HG03045 (cell line): ENCODE data around the gene TMEM60.
A peak's percentile ranks its signal among the peaks of the same experiment; 100 is the strongest.
"Not testable (repeated sequence)": the region's sequence is repeated elsewhere in the genome, so short reads cannot be mapped to it uniquely, and the experiment has no call there.

ENCODE experiments used
- ATAC-seq: cut with Tn5 transposase; IDR thresholded peaks from one replicate; pipeline ENCODE4 v1.9.1; 2021; ENCODE audit warnings: mild to moderate bottlenecking, moderate library complexity; ENCODE audit not compliant: unreplicated experiment

TMEM60 gene

GRCh38 chr7:77798394-77799077, at the start of gene TMEM60, which contains the start of gene PHTF2:
Gene TMEM60, minus strand, starts transcription at chr7:77798434. Its CDS starts 4,061 bp downstream, at chr7:77794373.
Gene PHTF2, plus strand, starts transcription at chr7:77798773.
- peak; percentile 92 for ATAC-seq

- no peak for ATAC-seq
Observed at GRCh38 chr7:77846317-77847092, 48.3 kb upstream of the TMEM60 start.

- no peak for ATAC-seq
Observed at GRCh38 chr7:77843194-77843593, 45.0 kb upstream of the TMEM60 start.

- ATAC-seq, result no peak
Observed at GRCh38 chr7:77839919-77840318, 41.7 kb upstream of the TMEM60 start.

GRCh38 chr7:77838929-77839491, 40.8 kb upstream of the TMEM60 start:
- ATAC-seq, result no peak

- no peak for ATAC-seq
Observed at GRCh38 chr7:77837966-77838365, 39.7 kb upstream of the TMEM60 start.

GRCh38 chr7:77837275-77837674, 39.0 kb upstream of the TMEM60 start:
- ATAC-seq, result no peak

- ATAC-seq, result not testable (repeated sequence)
Observed at GRCh38 chr7:77836425-77836824, 38.2 kb upstream of the TMEM60 start.

GRCh38 chr7:77833136-77833535, 34.9 kb upstream of the TMEM60 start:
- ATAC-seq, result no peak

GRCh38 chr7:77831953-77832352, 33.7 kb upstream of the TMEM60 start:
- no peak for ATAC-seq

GRCh38 chr7:77831481-77831880, 33.2 kb upstream of the TMEM60 start:
- ATAC-seq, result no peak

GRCh38 chr7:77830649-77831355, 32.6 kb upstream of the TMEM60 start:
- no peak for ATAC-seq

GRCh38 chr7:77827999-77828398, 29.8 kb upstream of the TMEM60 start:
- no peak for ATAC-seq

- ATAC-seq, result no peak
Observed at GRCh38 chr7:77826300-77826699, 28.1 kb upstream of the TMEM60 start.

GRCh38 chr7:77825131-77825530, 26.9 kb upstream of the TMEM60 start:
- ATAC-seq, result no peak

- ATAC-seq, result no peak
Observed at GRCh38 chr7:77824636-77825035, 26.4 kb upstream of the TMEM60 start.

GRCh38 chr7:77823787-77824186, 25.6 kb upstream of the TMEM60 start:
- ATAC-seq, result no peak

- no peak for ATAC-seq
Observed at GRCh38 chr7:77822269-77822668, 24.0 kb upstream of the TMEM60 start.

GRCh38 chr7:77820967-77821366, 22.7 kb upstream of the TMEM60 start:
- no peak for ATAC-seq

GRCh38 chr7:77819021-77819420, 20.8 kb upstream of the TMEM60 start:
- ATAC-seq, result no peak

- ATAC-seq, result no peak
Observed at GRCh38 chr7:77813180-77813579, 14.9 kb upstream of the TMEM60 start.
